Neural cell (in vitro differentiated cells): ENCODE results near the gene FILIP1L. TPM values are rescaled to one million over a fixed set of nuclear protein-coding genes. Genes with fewer than 3 reads are reported as not detected.

Source experiments
- H2AFZ ChIP-seq: fragments of 200-600, 300-800 bp; sonication (generic), shearing (Covaris generic); 2 replicates; pipeline ENCODE4 v1.6.0; 2014; ENCODE audit warnings: low read depth, mild to moderate bottlenecking, antibody characterized with exemption, low read length, moderate library complexity
- H3F3A ChIP-seq: fragments of 200-600 bp; shearing (Covaris generic); 2 replicates; pipeline ENCODE4 v1.6.1; 2016; ENCODE audit warnings: mild to moderate bottlenecking, moderate library complexity, mixed read lengths, antibody characterized with exemption, low read length; ENCODE audit not compliant: insufficient read depth, poor library complexity, severe bottlenecking
- H3K27ac ChIP-seq: fragments of 200-600, 300-800 bp; sonication (generic), shearing (Covaris generic); 2 replicates; pipeline ENCODE4 v1.5.1; 2014; ENCODE audit warnings: mild to moderate bottlenecking, low read length, moderate library complexity
- H3K27me3 ChIP-seq: fragments of 300-800, 200-600 bp; sonication (generic), shearing (Covaris generic); 2 replicates; pipeline ENCODE4 v1.6.0; 2014; ENCODE audit warnings: mild to moderate bottlenecking, low read depth, low read length, moderate library complexity; ENCODE audit not compliant: insufficient read depth
- H3K36me3 ChIP-seq: fragments of 300-800, 200-600 bp; sonication (generic), shearing (Covaris generic); 2 replicates; pipeline ENCODE4 v1.5.1; 2014; ENCODE audit warnings: mild to moderate bottlenecking, antibody characterized with exemption, low read length, moderate library complexity; ENCODE audit not compliant: insufficient read depth
- H3K4me2 ChIP-seq: fragments of 300-800, 200-600 bp; sonication (generic), shearing (Covaris generic); 2 replicates; pipeline ENCODE4 v1.6.0; 2014; ENCODE audit warnings: mild to moderate bottlenecking, low read length
- H3K4me3 ChIP-seq: fragments of 300-800, 200-600 bp; sonication (generic), shearing (Covaris generic); 2 replicates; pipeline ENCODE4 v1.5.1; 2014; ENCODE audit warnings: mild to moderate bottlenecking, low read length, moderate library complexity
- H3K79me2 ChIP-seq: fragments of 200-600 bp; shearing (Covaris generic); replicated peaks from 2 replicates; pipeline ENCODE4 v1.6.0; 2014; ENCODE audit warnings: mild to moderate bottlenecking, low read length, moderate library complexity; ENCODE audit not compliant: insufficient read depth
- H3K9ac ChIP-seq: fragments of 300-800, 200-600 bp; sonication (generic), shearing (Covaris generic); 2 replicates; pipeline ENCODE4 v1.6.1; 2016; ENCODE audit warnings: mild to moderate bottlenecking, low read length, mixed read lengths
- H3K9me2 ChIP-seq: fragments of 200-600 bp; shearing (Covaris generic); 2 replicates; pipeline ENCODE4 v1.6.1; 2016; ENCODE audit warnings: mild to moderate bottlenecking, low read length, mixed read lengths; ENCODE audit not compliant: insufficient read depth
- H3K9me3 ChIP-seq: fragments of 200-600, 300-800 bp; sonication (generic), shearing (Covaris generic); 2 replicates; pipeline ENCODE4 v1.6.1; 2016; ENCODE audit warnings: mild to moderate bottlenecking, mixed run types, low read length, moderate library complexity, mixed read lengths
- H4K20me1 ChIP-seq: fragments of 200-600 bp; shearing (Covaris generic); 2 replicates; pipeline ENCODE4 v1.6.1; 2016; ENCODE audit warnings: mild to moderate bottlenecking, mixed run types; ENCODE audit not compliant: insufficient read depth
- EP300 ChIP-seq: fragments of 450-650 bp; conservative IDR thresholded peaks from 2 replicates; pipeline ENCODE4 v1.6.1; 2014; ENCODE audit warnings: antibody characterized with exemption, mild to moderate bottlenecking, moderate library complexity; ENCODE audit not compliant: poor library complexity, severe bottlenecking
- EZH2 ChIP-seq: fragments of 200-600, 300-800 bp; shearing (Covaris generic), sonication (generic); IDR thresholded peaks from 2 replicates; pipeline ENCODE4 v1.6.1; 2014; ENCODE audit warnings: antibody characterized with exemption, low read length, borderline replicate concordance, mild to moderate bottlenecking; ENCODE audit not compliant: insufficient read depth, poor library complexity, severe bottlenecking
- MXI1 ChIP-seq: fragments of 450-650 bp; conservative IDR thresholded peaks from 2 replicates; pipeline ENCODE4 v1.6.1; 2014; ENCODE audit warnings: antibody characterized with exemption, mild to moderate bottlenecking; ENCODE audit not compliant: poor library complexity, severe bottlenecking
- POLR2AphosphoS5 ChIP-seq: IDR thresholded peaks from 2 replicates; pipeline ENCODE4 v1.6.1; 2012
- RAD21 ChIP-seq: fragments of 450-650 bp; conservative IDR thresholded peaks from 2 replicates; pipeline ENCODE4 v1.6.1; 2014; ENCODE audit warnings: antibody characterized with exemption, mild to moderate bottlenecking, moderate library complexity
- SMC3 ChIP-seq: fragments of 450-650 bp; conservative IDR thresholded peaks from 2 replicates; pipeline ENCODE4 v1.6.1; 2014; ENCODE audit warnings: antibody characterized with exemption, mild to moderate bottlenecking, moderate library complexity; ENCODE audit not compliant: poor library complexity
- TAF1 ChIP-seq: IDR thresholded peaks from 2 replicates; pipeline ENCODE4 v1.6.1; 2012; ENCODE audit warnings: low read depth
- polyA plus RNA-seq: library from polyadenylated mRNA; depleted of rRNA; stranded (reverse); fragments of >200 nt; gene quantifications from 2 replicates; pipeline ENCODE4 v1.2.3, GENCODE V29; 2014
- TF ChIP-seq, protein P1 (sequence below): IDR thresholded peaks from 2 replicates; pipeline ENCODE4 v1.6.1; 2012; ENCODE audit warnings: borderline replicate concordance
- TF ChIP-seq, protein P2 (sequence below): fragments of 450-650 bp; IDR thresholded peaks from 2 replicates; pipeline ENCODE4 v1.5.1; 2014; ENCODE audit warnings: antibody characterized with exemption, mild to moderate bottlenecking, moderate library complexity; ENCODE audit not compliant: poor library complexity, severe bottlenecking

FILIP1L gene
- polyA plus RNA-seq, 1 donor from 2014 or later: 0.27 TPM

DNA sequence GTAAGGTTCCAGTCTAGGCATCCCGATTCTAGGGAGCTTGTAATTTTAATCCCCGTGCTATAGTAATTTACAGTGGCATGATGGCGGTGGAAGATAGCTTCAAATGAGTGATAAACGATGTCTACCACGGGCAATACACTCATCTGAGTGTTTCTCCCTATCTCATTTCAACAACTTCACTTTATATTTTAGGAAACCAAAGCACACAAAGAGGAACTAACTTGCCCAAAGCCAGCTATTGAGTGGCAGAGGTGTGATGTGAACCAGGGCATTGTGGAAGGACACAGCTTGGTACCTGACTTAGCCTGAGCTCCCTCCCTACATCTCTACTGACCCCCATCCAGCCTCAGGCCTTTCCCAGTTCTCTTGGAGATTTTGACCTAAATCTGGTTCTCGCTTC is 16.9 kb upstream of the FILIP1L start:
- H3K36me3 ChIP-seq: no peaks in the 10 kb centered on the region
- no peaks in the 10 kb centered on the region for H4K20me1 ChIP-seq
- H3K9ac ChIP-seq: no peak overlapping the region
- no peak overlapping the region for H3K27ac ChIP-seq
- TF ChIP-seq, protein P1, sequence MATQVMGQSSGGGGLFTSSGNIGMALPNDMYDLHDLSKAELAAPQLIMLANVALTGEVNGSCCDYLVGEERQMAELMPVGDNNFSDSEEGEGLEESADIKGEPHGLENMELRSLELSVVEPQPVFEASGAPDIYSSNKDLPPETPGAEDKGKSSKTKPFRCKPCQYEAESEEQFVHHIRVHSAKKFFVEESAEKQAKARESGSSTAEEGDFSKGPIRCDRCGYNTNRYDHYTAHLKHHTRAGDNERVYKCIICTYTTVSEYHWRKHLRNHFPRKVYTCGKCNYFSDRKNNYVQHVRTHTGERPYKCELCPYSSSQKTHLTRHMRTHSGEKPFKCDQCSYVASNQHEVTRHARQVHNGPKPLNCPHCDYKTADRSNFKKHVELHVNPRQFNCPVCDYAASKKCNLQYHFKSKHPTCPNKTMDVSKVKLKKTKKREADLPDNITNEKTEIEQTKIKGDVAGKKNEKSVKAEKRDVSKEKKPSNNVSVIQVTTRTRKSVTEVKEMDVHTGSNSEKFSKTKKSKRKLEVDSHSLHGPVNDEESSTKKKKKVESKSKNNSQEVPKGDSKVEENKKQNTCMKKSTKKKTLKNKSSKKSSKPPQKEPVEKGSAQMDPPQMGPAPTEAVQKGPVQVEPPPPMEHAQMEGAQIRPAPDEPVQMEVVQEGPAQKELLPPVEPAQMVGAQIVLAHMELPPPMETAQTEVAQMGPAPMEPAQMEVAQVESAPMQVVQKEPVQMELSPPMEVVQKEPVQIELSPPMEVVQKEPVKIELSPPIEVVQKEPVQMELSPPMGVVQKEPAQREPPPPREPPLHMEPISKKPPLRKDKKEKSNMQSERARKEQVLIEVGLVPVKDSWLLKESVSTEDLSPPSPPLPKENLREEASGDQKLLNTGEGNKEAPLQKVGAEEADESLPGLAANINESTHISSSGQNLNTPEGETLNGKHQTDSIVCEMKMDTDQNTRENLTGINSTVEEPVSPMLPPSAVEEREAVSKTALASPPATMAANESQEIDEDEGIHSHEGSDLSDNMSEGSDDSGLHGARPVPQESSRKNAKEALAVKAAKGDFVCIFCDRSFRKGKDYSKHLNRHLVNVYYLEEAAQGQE: no peak
- TF ChIP-seq EP300 (no peak), RAD21 (no peak), POLR2AphosphoS5 (no peak), MXI1 (no peak), TAF1 (no peak), SMC3 (no peak), EZH2 (no peak)
- TF ChIP-seq, protein P2, sequence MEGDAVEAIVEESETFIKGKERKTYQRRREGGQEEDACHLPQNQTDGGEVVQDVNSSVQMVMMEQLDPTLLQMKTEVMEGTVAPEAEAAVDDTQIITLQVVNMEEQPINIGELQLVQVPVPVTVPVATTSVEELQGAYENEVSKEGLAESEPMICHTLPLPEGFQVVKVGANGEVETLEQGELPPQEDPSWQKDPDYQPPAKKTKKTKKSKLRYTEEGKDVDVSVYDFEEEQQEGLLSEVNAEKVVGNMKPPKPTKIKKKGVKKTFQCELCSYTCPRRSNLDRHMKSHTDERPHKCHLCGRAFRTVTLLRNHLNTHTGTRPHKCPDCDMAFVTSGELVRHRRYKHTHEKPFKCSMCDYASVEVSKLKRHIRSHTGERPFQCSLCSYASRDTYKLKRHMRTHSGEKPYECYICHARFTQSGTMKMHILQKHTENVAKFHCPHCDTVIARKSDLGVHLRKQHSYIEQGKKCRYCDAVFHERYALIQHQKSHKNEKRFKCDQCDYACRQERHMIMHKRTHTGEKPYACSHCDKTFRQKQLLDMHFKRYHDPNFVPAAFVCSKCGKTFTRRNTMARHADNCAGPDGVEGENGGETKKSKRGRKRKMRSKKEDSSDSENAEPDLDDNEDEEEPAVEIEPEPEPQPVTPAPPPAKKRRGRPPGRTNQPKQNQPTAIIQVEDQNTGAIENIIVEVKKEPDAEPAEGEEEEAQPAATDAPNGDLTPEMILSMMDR: no peak
- no peak overlapping the region for H3K4me2 ChIP-seq
- H3K9me3 ChIP-seq: no peaks in the 10 kb centered on the region
- no peaks in the 10 kb centered on the region for H3K9me2 ChIP-seq
- no peaks in the 10 kb centered on the region for H3K79me2 ChIP-seq
- no peaks in the 10 kb centered on the region for H3K27me3 ChIP-seq
- no peak overlapping the region for H3K4me3 ChIP-seq
- no peaks in the 10 kb centered on the region for H3F3A ChIP-seq
- no peak overlapping the region for H2AFZ ChIP-seq

DNA sequence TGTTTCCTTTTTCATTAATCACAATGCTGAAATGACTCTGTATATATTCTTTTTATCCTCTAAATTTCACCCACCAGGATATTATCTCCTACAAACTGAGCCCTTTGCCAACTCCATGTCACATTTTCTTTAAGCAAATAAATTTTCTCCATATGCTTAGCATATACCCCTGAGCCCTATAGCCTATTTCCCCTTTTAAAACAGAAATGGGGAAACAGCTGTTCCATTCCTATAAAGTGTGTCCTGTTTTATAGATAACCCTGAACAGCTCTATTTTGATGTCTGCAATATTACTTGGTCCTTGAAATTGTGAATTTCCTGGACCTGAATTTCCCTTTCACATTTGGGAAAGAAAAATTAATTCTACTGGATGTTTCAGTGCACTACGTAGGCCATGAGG is 15.6 kb upstream of the FILIP1L start:
- Histone ChIP-seq H3K27ac (no peak overlapping the region), H3K79me2 (no peaks in the 10 kb centered on the region), H3F3A (no peaks in the 10 kb centered on the region), H3K4me3 (no peak overlapping the region), H3K27me3 (no peaks in the 10 kb centered on the region), H2AFZ (no peak overlapping the region), H3K9me3 (no peaks in the 10 kb centered on the region), H3K9me2 (no peaks in the 10 kb centered on the region), H4K20me1 (no peaks in the 10 kb centered on the region), H3K9ac (no peak overlapping the region), H3K4me2 (no peak overlapping the region), H3K36me3 (no peaks in the 10 kb centered on the region)
- TF ChIP-seq EP300: no peak
- TF ChIP-seq POLR2AphosphoS5: no peak

DNA sequence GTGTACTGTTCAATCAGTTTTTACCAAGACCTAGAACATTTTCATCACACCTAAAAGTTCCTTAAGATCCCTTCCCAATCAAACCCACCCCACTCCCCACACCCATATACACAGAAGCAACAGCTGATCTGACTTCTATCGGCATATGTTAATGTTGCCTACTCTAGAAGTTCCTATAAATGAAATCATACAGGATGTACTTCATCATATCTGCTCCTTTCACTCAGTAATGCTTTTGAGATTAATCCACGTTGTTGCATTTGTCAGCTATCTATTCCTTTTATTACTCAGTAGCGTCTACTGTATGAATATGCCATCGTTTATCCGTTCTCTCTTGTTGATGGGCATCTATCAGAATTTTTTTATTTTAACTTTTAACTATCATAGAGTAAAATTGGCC is 14.3 kb upstream of the FILIP1L start:
- Histone ChIP-seq H3K27me3 (no peaks in the 10 kb centered on the region), H3K4me3 (no peak overlapping the region), H3K9me3 (no peaks in the 10 kb centered on the region), H3K79me2 (no peaks in the 10 kb centered on the region), H3K9me2 (no peaks in the 10 kb centered on the region), H3K4me2 (no peak overlapping the region), H4K20me1 (no peaks in the 10 kb centered on the region), H2AFZ (no peak overlapping the region), H3K9ac (no peak overlapping the region), H3K27ac (no peak overlapping the region), H3F3A (no peaks in the 10 kb centered on the region), H3K36me3 (no peaks in the 10 kb centered on the region)
- TF ChIP-seq TAF1: no peak
- TF ChIP-seq RAD21: no peak
- TF ChIP-seq POLR2AphosphoS5: no peak
- no peak for TF ChIP-seq SMC3
- no peak for TF ChIP-seq EZH2
- TF ChIP-seq, protein P2: no peak
- TF ChIP-seq, protein P1: no peak
- no peak for TF ChIP-seq EP300
- no peak for TF ChIP-seq MXI1
